Gastroesophageal sphincter (tissue), 4 donors: ENCODE results near the gene NEURL1. TPM values are rescaled to one million over a fixed set of nuclear protein-coding genes. Genes with fewer than 3 reads are reported as not detected.
"Not testable (repeated sequence)": the region's sequence is repeated elsewhere in the genome, so short reads cannot be mapped to it uniquely, and the experiment has no call there.

Source experiments
- ATAC-seq: fragments of 150-250 bp; one replicate; pipeline ENCODE4 v1.9.1; 2016; ENCODE audit warnings: mild to moderate bottlenecking, moderate library complexity
- H3K27ac ChIP-seq, 4 donors: fragments of 200-600 bp; sonication (generic) in 3 of 4; 1 replicate in 3 of 4; 2 replicates in 1 of 4; pipeline ENCODE4 v1.5.1; 2016 to 2019
- H3K27me3 ChIP-seq: fragments of 200-600 bp; sonication (generic); one replicate; pipeline ENCODE4 v1.5.1; 2019
- H3K36me3 ChIP-seq, 2 donors: fragments of 200-600 bp; sonication (generic); one replicate each; pipeline ENCODE4 v1.5.1; 2019; ENCODE audit warnings: control low read depth in 1 of 2
- H3K4me1 ChIP-seq, 3 donors: fragments of 200-600 bp; sonication (generic); 1 replicate in 2 of 3; 2 replicates in 1 of 3; pipeline ENCODE4 v1.5.1; 2016 to 2019; ENCODE audit warnings: control low read depth in 2 of 3
- H3K4me3 ChIP-seq, 2 donors: fragments of 200-600 bp; sonication (generic); one replicate each; pipeline ENCODE4 v1.5.1; 2019; ENCODE audit warnings: mild to moderate bottlenecking in 1 of 2, moderate library complexity in 1 of 2
- H3K9me3 ChIP-seq, 3 donors: fragments of 200-600 bp; sonication (generic); one replicate each; pipeline ENCODE4 v1.5.1; 2017 to 2019; ENCODE audit warnings: control low read depth in 2 of 3
- CTCF ChIP-seq, 4 experiments: fragments of 200-600 bp in 2 of 4; fragments of 450-650 bp in 2 of 4; sonication (generic) in 1 of 4; IDR thresholded peaks; one replicate each; pipeline ENCODE4 v1.5.1; 2017 to 2019; ENCODE audit warnings: antibody characterized with exemption in 4 of 4, mild to moderate bottlenecking in 2 of 4, moderate library complexity in 2 of 4
- EP300 ChIP-seq: sonication (generic); formaldehyde crosslinking; IDR thresholded peaks from one replicate; pipeline ENCODE4 v1.6.1; 2017; ENCODE audit warnings: antibody characterized with exemption, mild to moderate bottlenecking
- POLR2A ChIP-seq, 2 donors: fragments of 450-650 bp; IDR thresholded peaks; one replicate each; pipeline ENCODE4 v1.6.1; 2017; ENCODE audit warnings: antibody characterized with exemption in 2 of 2, mild to moderate bottlenecking in 2 of 2, moderate library complexity in 1 of 2
- POLR2AphosphoS5 ChIP-seq: sonication (generic); formaldehyde crosslinking; IDR thresholded peaks from one replicate; pipeline ENCODE4 v1.6.1; 2017; ENCODE audit warnings: antibody characterized with exemption
- WGBS, 2 donors: methylation state at CpG; one replicate each; pipeline ENCODE4 v1.1.5; 2018; ENCODE audit warnings: low coverage in 1 of 2; 5-methylcytosine and 5-hydroxymethylcytosine counted together
- total RNA-seq, 4 donors: library from RNA; depleted of rRNA; stranded (reverse); fragments of >200 nt; gene quantifications; one replicate each; pipeline ENCODE4 v1.1.0, GENCODE V29; 2016

The NEURL1 gene
- total RNA-seq, 4 donors from 2014 or later = 0.15 to 0.27 (median 0.19) TPM; not detected in 1

- no peaks in the 10 kb centered on the region for H3K36me3 ChIP-seq
- WGBS, 2 donors = 93% methylated on average over 3 of the region's 22 CpGs; no CpG with 5 or more reads in 1 of the 2 donors
- no peak overlapping the region for H3K4me3 ChIP-seq
- peaks cover 22% of the 10 kb centered on the region for H3K27me3 ChIP-seq
- no peak for ATAC-seq
- no peak overlapping the region for H3K27ac ChIP-seq
- H3K9me3 ChIP-seq = no peaks in the 10 kb centered on the region
- peaks cover 0 to 15% (median 0%) of the 10 kb centered on the region in 3 donors for H3K4me1 ChIP-seq
- TF ChIP-seq POLR2A (IDR thresholded peaks at IDR 0.05) (no peak), CTCF (IDR thresholded peaks at IDR 0.05) (no peak), EP300 (no peak), POLR2AphosphoS5 (no peak)
Measured at GRCh38 chr10:103478671-103479070, 14.8 kb upstream of the NEURL1 start.

GRCh38 chr10:103479135-103479534 lies 14.4 kb upstream of the NEURL1 start, which contains the start of gene CALHM3:
Gene CALHM3 (minus strand): TSS chr10:103479240. CDS start chr10:103479032, 208 bp downstream.
- Histone ChIP-seq H3K4me1 (peaks cover 0 to 15% (median 0%) of the 10 kb centered on the region in 3 donors), H3K36me3 (no peaks in the 10 kb centered on the region), H3K9me3 (no peaks in the 10 kb centered on the region), H3K27me3 (peaks cover 22% of the 10 kb centered on the region), H3K4me3 (no peak within 1 kb of the TSS), H3K27ac (no peak within 1 kb of the TSS)
- 79% methylated on average over 4 of the region's 7 CpGs; no CpG with 5 or more reads in 1 of the 2 donors for WGBS, 2 donors
- TF ChIP-seq POLR2AphosphoS5 (no peak), POLR2A (IDR thresholded peaks at IDR 0.05) (no peak), EP300 (no peak), CTCF (IDR thresholded peaks at IDR 0.05) (no peak)
- ATAC-seq = no peak

GRCh38 chr10:103480521-103480920 lies 13.0 kb upstream of the NEURL1 start:
- TF ChIP-seq POLR2A (IDR thresholded peaks at IDR 0.05) (no peak), POLR2AphosphoS5 (no peak), CTCF (IDR thresholded peaks at IDR 0.05) (no peak), EP300 (no peak)
- ATAC-seq = no peak
- Histone ChIP-seq H3K4me3 (no peak overlapping the region), H3K27ac (no peak overlapping the region), H3K27me3 (peaks cover 22% of the 10 kb centered on the region), H3K36me3 (no peaks in the 10 kb centered on the region), H3K9me3 (no peaks in the 10 kb centered on the region), H3K4me1 (peaks cover 0 to 17% (median 0%) of the 10 kb centered on the region in 3 donors)
- 80 to 90% methylated on average over 1 to 2 of the region's 5 CpGs for WGBS, 2 donors

GRCh38 chr10:103481974-103482531 lies 11.5 kb upstream of the NEURL1 start:
- Histone ChIP-seq H3K4me1 (peaks cover 0 to 23% (median 0%) of the 10 kb centered on the region in 3 donors), H3K27ac (no peak overlapping the region), H3K9me3 (no peaks in the 10 kb centered on the region), H3K36me3 (no peaks in the 10 kb centered on the region), H3K4me3 (no peak overlapping the region), H3K27me3 (peaks cover 11% of the 10 kb centered on the region)
- peak; percentile 48 for ATAC-seq
- 33 to 42% methylated on average over 2 to 6 of the region's 12 CpGs for WGBS, 2 donors
- no peak for TF ChIP-seq EP300
- no peak for TF ChIP-seq POLR2A (IDR thresholded peaks at IDR 0.05)
- TF ChIP-seq CTCF (IDR thresholded peaks at IDR 0.05) = peak in 3 of 4 experiments; percentile 63 to 68 (median 66)
- TF ChIP-seq POLR2AphosphoS5 = no peak

GRCh38 chr10:103486635-103487409 lies 6.7 kb upstream of the NEURL1 start:
- H3K9me3 ChIP-seq, H3K27me3 ChIP-seq, H3K4me3 ChIP-seq, H3K4me1 ChIP-seq, H3K36me3 ChIP-seq, ATAC-seq, H3K27ac ChIP-seq: not testable (repeated sequence)
- 68 to 89% methylated on average over 4 to 6 of the region's 8 CpGs for WGBS, 2 donors
